ENCODE data around the gene UGGT2.
"Not testable (repeated sequence)": the region's sequence is repeated elsewhere in the genome, so short reads cannot be mapped to it uniquely, and the experiment has no call there.

The UGGT2 gene

GRCh38 chr13:95931300-95932025 is 121.7 kb downstream of the UGGT2 start:
- no peak for TF ChIP-seq CTCF (IDR thresholded peaks at IDR 0.05)
- H3K79me2 ChIP-seq, result no peaks in the 10 kb centered on the region

GRCh38 chr13:95929430-95929829 is 123.8 kb downstream of the UGGT2 start:
- H2AFZ ChIP-seq, result no peak overlapping the region
- no peaks in the 10 kb centered on the region for H3K9me3 ChIP-seq (ENCODE audit: control insufficient read depth, low read length)
- TF ChIP-seq CTCF (IDR thresholded peaks at IDR 0.05), result no peak
- H3K4me3 ChIP-seq (ENCODE audit: low read depth, low read length), result no peak overlapping the region
- H3K9ac ChIP-seq, result no peak overlapping the region
- no peaks in the 10 kb centered on the region for H3K79me2 ChIP-seq
- no peak overlapping the region for H3K27ac ChIP-seq
- H3K4me1 ChIP-seq, result no peaks in the 10 kb centered on the region
- no peaks in the 10 kb centered on the region for H3K27me3 ChIP-seq (ENCODE audit: control insufficient read depth, insufficient read depth, low read length)
- no peaks in the 10 kb centered on the region for H3K36me3 ChIP-seq (ENCODE audit: control insufficient read depth, insufficient read depth, low read length)
- no peak overlapping the region for H3K4me2 ChIP-seq (ENCODE audit: low read length)

More at GRCh38 chr13:95931300-95932025, 121.7 kb downstream of the UGGT2 start:
- H2AFZ ChIP-seq, result no peak overlapping the region
- no peaks in the 10 kb centered on the region for H3K36me3 ChIP-seq (ENCODE audit: control insufficient read depth, insufficient read depth, low read length)
- no peaks in the 10 kb centered on the region for H3K4me1 ChIP-seq
- H3K27me3 ChIP-seq (ENCODE audit: control insufficient read depth, insufficient read depth, low read length), result no peaks in the 10 kb centered on the region
- H3K9me3 ChIP-seq (ENCODE audit: control insufficient read depth, low read length), result no peaks in the 10 kb centered on the region
- no peak overlapping the region for H3K4me3 ChIP-seq (ENCODE audit: low read depth, low read length)
- H3K9ac ChIP-seq, result no peak overlapping the region
- H3K27ac ChIP-seq, result no peak overlapping the region
- no peak overlapping the region for H3K4me2 ChIP-seq (ENCODE audit: low read length)

GRCh38 chr13:95928367-95928906 is 124.8 kb downstream of the UGGT2 start:
- H3K4me1 ChIP-seq; H3K9ac ChIP-seq; H3K27ac ChIP-seq; H3K9me3 ChIP-seq (ENCODE audit: control insufficient read depth, low read length); H2AFZ ChIP-seq; H3K36me3 ChIP-seq (ENCODE audit: control insufficient read depth, insufficient read depth, low read length); H3K79me2 ChIP-seq; H3K27me3 ChIP-seq (ENCODE audit: control insufficient read depth, insufficient read depth, low read length); H3K4me3 ChIP-seq (ENCODE audit: low read depth, low read length); H3K4me2 ChIP-seq (ENCODE audit: low read length): not testable (repeated sequence)

GRCh38 chr13:95926231-95926630 is 127.0 kb downstream of the UGGT2 start:
- no peak overlapping the region for H3K4me3 ChIP-seq (ENCODE audit: low read depth, low read length)
- no peaks in the 10 kb centered on the region for H3K79me2 ChIP-seq
- no peak overlapping the region for H3K9ac ChIP-seq
- no peak overlapping the region for H3K4me2 ChIP-seq (ENCODE audit: low read length)
- H3K27ac ChIP-seq, result no peak overlapping the region
- no peaks in the 10 kb centered on the region for H3K9me3 ChIP-seq (ENCODE audit: control insufficient read depth, low read length)
- H2AFZ ChIP-seq, result no peak overlapping the region
- TF ChIP-seq CTCF (IDR thresholded peaks at IDR 0.05), result no peak
- no peaks in the 10 kb centered on the region for H3K4me1 ChIP-seq
- H3K27me3 ChIP-seq (ENCODE audit: control insufficient read depth, insufficient read depth, low read length), result no peaks in the 10 kb centered on the region
- H3K36me3 ChIP-seq (ENCODE audit: control insufficient read depth, insufficient read depth, low read length), result no peaks in the 10 kb centered on the region

- no peak for TF ChIP-seq CTCF (IDR thresholded peaks at IDR 0.05)
- Histone ChIP-seq H3K27me3 (ENCODE audit: control insufficient read depth, insufficient read depth, low read length) (no peaks in the 10 kb centered on the region), H3K4me2 (ENCODE audit: low read length) (no peak overlapping the region), H3K4me1 (no peaks in the 10 kb centered on the region), H3K36me3 (ENCODE audit: control insufficient read depth, insufficient read depth, low read length) (no peaks in the 10 kb centered on the region), H3K9me3 (ENCODE audit: control insufficient read depth, low read length) (no peaks in the 10 kb centered on the region), H3K27ac (no peak overlapping the region), H3K4me3 (ENCODE audit: low read depth, low read length) (no peak overlapping the region), H3K79me2 (no peaks in the 10 kb centered on the region), H2AFZ (no peak overlapping the region), H3K9ac (no peak overlapping the region)
Observed at GRCh38 chr13:95924389-95924994, 128.7 kb downstream of the UGGT2 start.
